Gastroesophageal sphincter (tissue), 3 donors: Measurements from ENCODE around the gene MRPS30.

ENCODE experiments used
- POLR2A ChIP-seq, 2 donors: fragments of 450-650 bp; IDR thresholded peaks; one replicate each; pipeline ENCODE4 v1.6.1; 2017; ENCODE audit warnings: antibody characterized with exemption in 2 of 2, mild to moderate bottlenecking in 2 of 2, moderate library complexity in 1 of 2
- TF ChIP-seq, protein P1 (sequence below), 4 experiments: fragments of 200-600 bp in 2 of 4; fragments of 450-650 bp in 2 of 4; sonication (generic) in 1 of 4; IDR thresholded peaks; one replicate each; pipeline ENCODE4 v1.5.1; 2017 to 2019; ENCODE audit warnings: antibody characterized with exemption in 4 of 4, mild to moderate bottlenecking in 2 of 4, moderate library complexity in 2 of 4

DNA sequence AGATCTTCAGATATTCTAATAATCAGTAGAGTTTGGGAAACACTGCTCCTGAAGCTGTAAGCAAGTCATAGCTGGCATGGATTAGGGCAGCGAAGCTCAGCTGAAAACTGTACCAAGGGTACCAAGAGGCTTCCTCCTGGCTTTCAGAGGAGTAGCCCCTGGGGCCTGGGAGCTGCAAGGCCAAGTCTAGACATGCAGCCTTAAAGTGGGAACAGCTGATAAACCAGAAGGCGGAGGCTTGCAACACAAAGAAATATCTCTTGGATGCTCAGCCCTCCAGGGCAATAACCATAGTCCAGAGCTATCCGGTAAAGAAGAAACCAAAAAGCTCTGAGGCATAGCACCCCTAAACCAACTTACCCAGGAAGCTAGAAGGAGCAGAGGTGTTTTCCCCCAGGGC, 51.5 kb downstream of the MRPS30 start:
- no peak for TF ChIP-seq POLR2A (IDR thresholded peaks at IDR 0.05)
- TF ChIP-seq, protein P1, sequence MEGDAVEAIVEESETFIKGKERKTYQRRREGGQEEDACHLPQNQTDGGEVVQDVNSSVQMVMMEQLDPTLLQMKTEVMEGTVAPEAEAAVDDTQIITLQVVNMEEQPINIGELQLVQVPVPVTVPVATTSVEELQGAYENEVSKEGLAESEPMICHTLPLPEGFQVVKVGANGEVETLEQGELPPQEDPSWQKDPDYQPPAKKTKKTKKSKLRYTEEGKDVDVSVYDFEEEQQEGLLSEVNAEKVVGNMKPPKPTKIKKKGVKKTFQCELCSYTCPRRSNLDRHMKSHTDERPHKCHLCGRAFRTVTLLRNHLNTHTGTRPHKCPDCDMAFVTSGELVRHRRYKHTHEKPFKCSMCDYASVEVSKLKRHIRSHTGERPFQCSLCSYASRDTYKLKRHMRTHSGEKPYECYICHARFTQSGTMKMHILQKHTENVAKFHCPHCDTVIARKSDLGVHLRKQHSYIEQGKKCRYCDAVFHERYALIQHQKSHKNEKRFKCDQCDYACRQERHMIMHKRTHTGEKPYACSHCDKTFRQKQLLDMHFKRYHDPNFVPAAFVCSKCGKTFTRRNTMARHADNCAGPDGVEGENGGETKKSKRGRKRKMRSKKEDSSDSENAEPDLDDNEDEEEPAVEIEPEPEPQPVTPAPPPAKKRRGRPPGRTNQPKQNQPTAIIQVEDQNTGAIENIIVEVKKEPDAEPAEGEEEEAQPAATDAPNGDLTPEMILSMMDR (IDR thresholded peaks at IDR 0.05): no peak
